Gastrocnemius medialis (tissue), 4 donors: ENCODE measurements around the gene SEC24D. TPM values are rescaled to one million over a fixed set of nuclear protein-coding genes. Genes with fewer than 3 reads are reported as not detected.
A peak's percentile ranks its signal among the peaks of the same experiment; 100 is the strongest.

Experiments
- ATAC-seq, 2 donors: fragments of 150-250 bp; one replicate each; pipeline ENCODE4 v1.9.1; 2016
- DNase-seq, 2 donors: peaks; one replicate each; pipeline ENCODE4 v3.0.0-alpha.2; 2019
- H3K27ac ChIP-seq, 4 donors: fragments of 200-600 bp; sonication (generic); 1 replicate in 1 of 4; 2 replicates in 3 of 4; pipeline ENCODE4 v1.5.1; 2016 to 2018; ENCODE audit warnings: mild to moderate bottlenecking in 2 of 4, moderate library complexity in 1 of 4
- H3K27me3 ChIP-seq, 3 donors: fragments of 200-600 bp; sonication (generic) in 2 of 3; 1 replicate in 1 of 3; 2 replicates in 2 of 3; pipeline versions ENCODE4 v1.5.1 to v1.6.0; 2016 to 2019; ENCODE audit warnings: mild to moderate bottlenecking in 1 of 3, moderate library complexity in 1 of 3
- H3K36me3 ChIP-seq, 2 donors: fragments of 200-600 bp; sonication (generic) in 1 of 2; one replicate each; pipeline ENCODE4 v1.5.1; 2017 to 2018
- H3K4me1 ChIP-seq, 2 donors: fragments of 200-600 bp; sonication (generic) in 1 of 2; one replicate each; pipeline ENCODE4 v1.5.1; 2016 to 2017; ENCODE audit warnings: mild to moderate bottlenecking in 2 of 2
- H3K4me3 ChIP-seq, 4 donors: fragments of 200-600 bp; sonication (generic) in 3 of 4; 1 replicate in 1 of 4; 2 replicates in 3 of 4; pipeline ENCODE4 v1.5.1; 2016 to 2019; ENCODE audit warnings: mild to moderate bottlenecking in 2 of 4
- H3K9me3 ChIP-seq, 3 donors: fragments of 200-600 bp; sonication (generic) in 2 of 3; 1 replicate in 1 of 3; 2 replicates in 2 of 3; pipeline ENCODE4 v1.5.1; 2016 to 2019
- POLR2A ChIP-seq, 2 donors: fragments of 450-650 bp; IDR thresholded peaks; one replicate each; pipeline ENCODE4 v1.6.1; 2017; ENCODE audit warnings: antibody characterized with exemption in 2 of 2, mild to moderate bottlenecking in 2 of 2, moderate library complexity in 2 of 2
- in situ Hi-C, 4 donors: fragments of 200-750 bp; cut with MboI; loops; one replicate each; pipeline versions ENCODE4 v1.15.0 to v1.8.0; 2017; ENCODE audit warnings: low sequenced_read_pairs in 4 of 4
- intact Hi-C: fragments of 100-400 bp; cut with DNase I; formaldehyde crosslinking; loops from one replicate; pipeline ENCODE4 v1.15.1; 2023; ENCODE audit warnings: low total_unique reads
- total RNA-seq, 4 donors: library from RNA; depleted of rRNA; stranded (reverse); fragments of >200 nt; gene quantifications; one replicate each; pipeline versions ENCODE4 v1.1.0 to v1.2.3, GENCODE V29; 2016
- TF ChIP-seq, protein P1 (sequence below), 5 experiments: fragments of 450-650 bp in 3 of 5; fragments of 200-600 bp in 2 of 5; sonication (generic) in 2 of 5; IDR thresholded peaks in 4 of 5; conservative IDR thresholded peaks in 1 of 5; 1 replicate in 4 of 5; 2 replicates in 1 of 5; pipeline ENCODE4 v1.5.1; 2016 to 2019; ENCODE audit warnings: antibody characterized with exemption in 5 of 5, mild to moderate bottlenecking in 3 of 5, moderate library complexity in 3 of 5

The SEC24D gene
- total RNA-seq, 4 donors from 2014 or later: 8.9 to 16.2 (median 10.4) TPM

DNA sequence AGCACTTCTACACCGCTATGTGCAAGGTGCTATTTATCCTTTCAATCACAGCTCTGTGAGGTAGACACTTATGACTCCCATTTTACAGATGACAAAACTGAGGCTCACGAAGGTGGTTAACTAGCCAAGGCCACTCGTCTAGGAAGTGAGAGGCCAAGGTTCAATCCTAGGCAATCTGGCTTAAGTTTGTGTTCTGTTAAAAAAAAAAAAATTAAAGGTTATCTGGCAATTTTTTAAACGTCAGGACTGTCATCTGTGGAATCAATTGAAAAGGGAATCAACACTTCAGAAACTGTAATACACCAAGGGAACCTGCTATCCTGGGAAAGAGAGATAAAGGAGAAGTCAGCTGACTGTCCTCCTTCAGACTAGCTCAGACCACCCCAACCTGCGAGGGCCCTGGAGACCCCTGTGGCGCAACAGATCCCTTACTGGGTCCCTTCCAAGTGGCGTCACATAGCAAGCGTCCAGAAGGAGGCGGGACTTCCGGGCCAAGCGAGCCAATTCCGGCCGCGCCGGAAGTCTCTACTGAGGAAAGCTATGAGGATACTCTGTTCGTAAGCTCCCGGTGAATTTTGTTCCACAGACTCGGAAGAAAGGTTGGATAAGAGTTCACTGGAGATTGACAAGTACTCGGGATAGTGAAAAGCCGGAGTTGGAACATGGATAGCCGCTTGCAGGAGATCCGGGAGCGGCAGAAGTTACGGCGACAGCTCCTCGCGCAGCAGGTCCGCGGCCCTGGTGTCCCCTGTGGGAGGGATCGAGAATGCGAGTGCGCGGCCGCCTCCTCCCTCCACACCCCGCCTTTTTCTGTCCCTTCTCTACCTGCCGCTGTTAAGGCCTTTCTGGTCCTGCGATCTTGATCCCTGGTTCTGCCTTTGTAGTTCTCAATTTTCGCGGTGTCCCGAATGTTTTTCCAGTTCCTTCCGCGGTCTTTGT is 150.8 kb downstream of the SEC24D start, which contains the start of gene METTL14:
Gene METTL14, plus strand, starts transcription at position 520 of the 939 bp plus-strand sequence. Its CDS starts 143 bp downstream, at position 663.
- DNase-seq: peak; percentile 78 to 88
- Histone ChIP-seq H3K36me3 (peaks cover 0 to 24% of the 10 kb centered on the region in 2 donors), H3K27ac (peak within 1 kb of the TSS; percentile 86 to 91 (median 86)), H3K4me1 (peaks cover 17 to 19% of the 10 kb centered on the region in 2 donors), H3K27me3 (no peaks in the 10 kb centered on the region), H3K9me3 (no peaks in the 10 kb centered on the region), H3K4me3 (peak within 1 kb of the TSS; percentile 61 to 80 (median 75))
- in situ Hi-C loops: loop anchor here in 2 of 4 donors (25.0 kb wide), 1 partner anchor 398 kb away; no protein-coding TSS in a partner anchor
- intact Hi-C loops: loop anchor here (10.0 kb wide), 1 partner anchor 410 kb away; no protein-coding TSS in a partner anchor
- peak; percentile 99 to 100 for ATAC-seq
- TF ChIP-seq POLR2A (IDR thresholded peaks at IDR 0.05): peak; percentile 49 to 54
- TF ChIP-seq, protein P1, sequence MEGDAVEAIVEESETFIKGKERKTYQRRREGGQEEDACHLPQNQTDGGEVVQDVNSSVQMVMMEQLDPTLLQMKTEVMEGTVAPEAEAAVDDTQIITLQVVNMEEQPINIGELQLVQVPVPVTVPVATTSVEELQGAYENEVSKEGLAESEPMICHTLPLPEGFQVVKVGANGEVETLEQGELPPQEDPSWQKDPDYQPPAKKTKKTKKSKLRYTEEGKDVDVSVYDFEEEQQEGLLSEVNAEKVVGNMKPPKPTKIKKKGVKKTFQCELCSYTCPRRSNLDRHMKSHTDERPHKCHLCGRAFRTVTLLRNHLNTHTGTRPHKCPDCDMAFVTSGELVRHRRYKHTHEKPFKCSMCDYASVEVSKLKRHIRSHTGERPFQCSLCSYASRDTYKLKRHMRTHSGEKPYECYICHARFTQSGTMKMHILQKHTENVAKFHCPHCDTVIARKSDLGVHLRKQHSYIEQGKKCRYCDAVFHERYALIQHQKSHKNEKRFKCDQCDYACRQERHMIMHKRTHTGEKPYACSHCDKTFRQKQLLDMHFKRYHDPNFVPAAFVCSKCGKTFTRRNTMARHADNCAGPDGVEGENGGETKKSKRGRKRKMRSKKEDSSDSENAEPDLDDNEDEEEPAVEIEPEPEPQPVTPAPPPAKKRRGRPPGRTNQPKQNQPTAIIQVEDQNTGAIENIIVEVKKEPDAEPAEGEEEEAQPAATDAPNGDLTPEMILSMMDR (IDR thresholded peaks at IDR 0.05 in 4 of 5, conservative IDR thresholded peaks at IDR 0.05 in 1 of 5): peak in 2 of 5 experiments; percentile 40 to 44

DNA sequence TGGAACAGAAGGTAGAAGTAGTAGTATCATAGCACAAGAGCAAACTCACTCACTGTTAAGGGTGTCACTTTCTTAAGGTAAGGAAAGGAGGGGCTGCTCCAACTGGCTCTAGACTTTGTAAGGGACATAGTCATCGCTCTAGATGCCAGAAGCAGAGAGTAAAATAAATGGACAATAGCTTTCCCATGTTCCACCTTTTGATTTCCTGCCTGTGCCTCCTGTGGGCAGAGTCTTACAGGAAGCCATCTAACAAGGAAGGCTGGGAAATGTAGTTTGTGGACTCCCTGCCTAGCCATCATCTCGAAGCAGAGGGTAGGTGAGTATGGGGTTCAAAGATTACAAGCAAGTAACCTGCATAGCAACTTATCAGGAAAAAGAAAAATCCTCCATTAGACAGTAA is 152.4 kb downstream of the SEC24D start:
- Histone ChIP-seq H3K4me1 (peaks cover 17 to 19% of the 10 kb centered on the region in 2 donors), H3K9me3 (no peaks in the 10 kb centered on the region), H3K27ac (no peak overlapping the region), H3K36me3 (peaks cover 0 to 7% of the 10 kb centered on the region in 2 donors), H3K4me3 (no peak overlapping the region), H3K27me3 (no peaks in the 10 kb centered on the region)
- TF ChIP-seq, protein P1 (IDR thresholded peaks at IDR 0.05 in 4 of 5, conservative IDR thresholded peaks at IDR 0.05 in 1 of 5): no peak
- TF ChIP-seq POLR2A (IDR thresholded peaks at IDR 0.05): no peak
- in situ Hi-C loops: loop anchor here in 2 of 4 donors (25.0 kb wide), 1 partner anchor 396 kb away; no protein-coding TSS in a partner anchor
- DNase-seq (no peak), ATAC-seq (no peak)
- intact Hi-C loops: loop anchor here (10.0 kb wide), 1 partner anchor 409 kb away; no protein-coding TSS in a partner anchor

DNA sequence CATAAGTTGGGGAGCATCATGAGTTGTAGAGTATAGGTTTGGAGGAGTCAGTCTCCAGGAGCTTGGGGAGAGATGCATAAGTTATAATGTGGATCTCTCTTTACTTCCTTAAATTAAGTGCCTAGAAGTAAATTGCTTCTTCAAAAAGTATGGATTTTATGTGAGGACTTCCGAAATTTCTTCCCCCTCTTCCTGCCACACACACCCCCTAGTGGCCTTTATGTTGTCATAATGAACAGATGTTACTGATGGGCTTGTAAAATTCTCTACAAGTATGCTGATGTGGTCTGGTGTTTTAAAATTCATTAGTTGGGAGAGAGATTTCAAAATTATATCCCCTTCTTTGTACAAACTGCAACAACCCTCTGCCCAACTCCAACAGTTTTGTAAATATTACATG is 153.0 kb downstream of the SEC24D start:
- no peak for ATAC-seq
- no peak overlapping the region for H3K27ac ChIP-seq
- peaks cover 0 to 2% of the 10 kb centered on the region in 2 donors for H3K36me3 ChIP-seq
- in situ Hi-C loops (loop anchor here in 2 of 4 donors (25.0 kb wide), 1 partner anchor 396 kb away; no protein-coding TSS in a partner anchor), intact Hi-C loops (loop anchor here (10.0 kb wide), 1 partner anchor 408 kb away; no protein-coding TSS in a partner anchor)
- no peaks in the 10 kb centered on the region for H3K27me3 ChIP-seq
- H3K9me3 ChIP-seq: no peaks in the 10 kb centered on the region
- H3K4me1 ChIP-seq: peaks cover 17 to 19% of the 10 kb centered on the region in 2 donors
- H3K4me3 ChIP-seq: no peak overlapping the region
- no peak for DNase-seq
- TF ChIP-seq POLR2A (IDR thresholded peaks at IDR 0.05): no peak
- TF ChIP-seq, protein P1 (IDR thresholded peaks at IDR 0.05 in 4 of 5, conservative IDR thresholded peaks at IDR 0.05 in 1 of 5): peak in 1 of 5 experiments; percentile 38

DNA sequence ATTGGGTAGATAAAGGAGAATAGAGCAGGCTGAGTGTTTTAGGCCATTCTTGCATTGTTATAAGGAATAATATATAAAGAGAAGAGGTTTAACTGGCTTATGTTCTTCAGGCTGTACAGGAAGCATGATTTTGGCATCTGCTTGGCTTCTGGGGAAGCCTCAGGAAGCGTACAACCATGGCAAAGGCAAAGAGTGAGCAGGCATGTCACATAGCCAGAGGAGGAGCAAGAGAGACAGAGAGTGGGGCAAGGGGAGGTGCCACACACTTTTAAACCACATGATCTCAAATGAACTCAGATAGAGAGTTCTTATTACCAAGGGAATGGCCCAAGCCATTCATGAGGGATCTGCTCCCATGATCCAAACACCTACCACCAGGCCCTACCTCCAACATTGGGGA is 155.1 kb downstream of the SEC24D start:
- Histone ChIP-seq H3K9me3 (no peaks in the 10 kb centered on the region), H3K27ac (no peak overlapping the region), H3K4me1 (peaks cover 0 to 1% of the 10 kb centered on the region in 2 donors), H3K27me3 (no peaks in the 10 kb centered on the region), H3K4me3 (no peak overlapping the region), H3K36me3 (no peaks in the 10 kb centered on the region)
- DNase-seq (no peak), ATAC-seq (no peak)
- no peak for TF ChIP-seq POLR2A (IDR thresholded peaks at IDR 0.05)
- TF ChIP-seq, protein P1 (IDR thresholded peaks at IDR 0.05 in 4 of 5, conservative IDR thresholded peaks at IDR 0.05 in 1 of 5): no peak
- intact Hi-C loops (loop anchor here (10.0 kb wide), 1 partner anchor 406 kb away; no protein-coding TSS in a partner anchor), in situ Hi-C loops (loop anchor here in 2 of 4 donors (25.0 kb wide), 1 partner anchor 394 kb away; no protein-coding TSS in a partner anchor)
